IMR-90 (cell line): Measurements from ENCODE around the gene SLC7A4. TPM values are rescaled to one million over a fixed set of nuclear protein-coding genes. Genes with fewer than 3 reads are reported as not detected.

Experiments
- ATAC-seq: fragments of 200-7000 bp; cut with Tn5 transposase; 2 replicates; pipeline ENCODE4 v1.9.1; 2020; ENCODE audit warnings: low read depth, mild to moderate bottlenecking, moderate library complexity
- BruUV-seq: library from RNA; stranded (reverse); fragments of 400-500 nt; replicated peaks from 2 replicates; lab custom pipeline; 2021; lab: Mats Ljungman, UMichigan
- CTCF ChIA-PET: fragments of 300-600 bp; formaldehyde crosslinking; extraction: SDS; loops from one replicate; lab custom pipeline; 2021; ENCODE audit warnings: antibody characterized with exemption; lab: Yijun Ruan, JAX
- POLR2A ChIA-PET: fragments of 300-600 bp; sonication (Branson Sonifier 250); formaldehyde crosslinking; loops from one replicate; lab custom pipeline; 2022; ENCODE audit warnings: antibody characterized with exemption; ENCODE audit not compliant: unreplicated experiment; lab: Charles Lee
- DNase-seq: peaks from one replicate; pipeline ENCODE4 v3.0.0; 2013
- H2AFZ ChIP-seq: replicated peaks from 2 replicates; pipeline ENCODE3; 2013; ENCODE audit warnings: low read length, mild to moderate bottlenecking; ENCODE audit not compliant: poor library complexity
- H2AK5ac ChIP-seq: 2 replicates; pipeline ENCODE4 v1.6.1; 2013; ENCODE audit warnings: low read depth, low read length, inconsistent platforms
- H2AK9ac ChIP-seq: replicated peaks from 2 replicates; pipeline ENCODE3; 2013; ENCODE audit warnings: mild to moderate bottlenecking, low read depth, low read length, moderate library complexity; ENCODE audit not compliant: poor library complexity
- H2BK120ac ChIP-seq: 2 replicates; pipeline ENCODE4 v1.6.1; 2013; ENCODE audit warnings: low read depth, low read length, inconsistent platforms
- H2BK15ac ChIP-seq: 3 replicates; pipeline ENCODE4 v1.6.1; 2013; ENCODE audit warnings: low read depth, low read length, inconsistent platforms
- H2BK20ac ChIP-seq: 2 replicates; pipeline ENCODE4 v1.6.1; 2013; ENCODE audit warnings: low read depth, mild to moderate bottlenecking, inconsistent platforms, low read length, moderate library complexity
- H2BK5ac ChIP-seq: 2 replicates; pipeline ENCODE4 v1.6.1; 2013; ENCODE audit warnings: mild to moderate bottlenecking, low read depth, low read length, inconsistent platforms; ENCODE audit not compliant: poor library complexity, severe bottlenecking
- H3K14ac ChIP-seq: replicated peaks from 2 replicates; pipeline ENCODE4 v1.6.1; 2013; ENCODE audit warnings: low read depth, low read length, inconsistent platforms
- H3K18ac ChIP-seq: 2 replicates; pipeline ENCODE4 v1.6.1; 2013; ENCODE audit warnings: low read depth, low read length, control low read depth
- H3K23ac ChIP-seq: 2 replicates; pipeline ENCODE4 v1.6.1; 2013; ENCODE audit warnings: low read depth, low read length, inconsistent platforms
- H3K27ac ChIP-seq: 2 replicates; pipeline ENCODE4 v1.5.1; 2013; ENCODE audit warnings: mild to moderate bottlenecking, control low read depth, low read length; ENCODE audit not compliant: insufficient read depth
- H3K27me3 ChIP-seq: 2 replicates; pipeline ENCODE4 v1.6.1; 2013; ENCODE audit warnings: low read length; ENCODE audit not compliant: control insufficient read depth, insufficient read depth
- H3K36me3 ChIP-seq: 2 replicates; pipeline ENCODE4 v1.6.1; 2013; ENCODE audit warnings: low read length, mixed read lengths; ENCODE audit not compliant: control insufficient read depth, insufficient read depth
- H3K4ac ChIP-seq: 2 replicates; pipeline ENCODE4 v1.6.1; 2013; ENCODE audit warnings: low read depth, low read length, inconsistent platforms
- H3K4me1 ChIP-seq: 2 replicates; pipeline ENCODE4 v1.6.1; 2013; ENCODE audit warnings: low read length, mixed read lengths; ENCODE audit not compliant: control insufficient read depth, insufficient read depth
- H3K4me2 ChIP-seq: 2 replicates; pipeline ENCODE4 v1.6.1; 2013; ENCODE audit warnings: low read depth, mild to moderate bottlenecking, control low read depth, low read length, moderate library complexity
- H3K4me3 ChIP-seq: 2 replicates; pipeline ENCODE4 v1.5.1; 2013; ENCODE audit warnings: low read depth, mild to moderate bottlenecking, control low read depth, low read length, moderate library complexity; ENCODE audit not compliant: insufficient read depth
- H3K56ac ChIP-seq: 2 replicates; pipeline ENCODE4 v1.6.1; 2013; ENCODE audit warnings: low read length, inconsistent platforms; ENCODE audit not compliant: insufficient read depth; ENCODE audit errors: extremely low read depth
- H3K79me1 ChIP-seq, 2 experiments: 2 replicates each; pipeline ENCODE4 v1.6.1; 2013; ENCODE audit warnings: low read length in 2 of 2, inconsistent platforms in 1 of 2, low read depth in 1 of 2
- H3K9ac ChIP-seq: 2 replicates; pipeline ENCODE4 v1.6.1; 2013; ENCODE audit warnings: low read depth, low read length, control low read depth
- H3K9me1 ChIP-seq: 2 replicates; pipeline ENCODE4 v1.6.1; 2013; ENCODE audit warnings: low read length, inconsistent platforms; ENCODE audit not compliant: insufficient read depth
- H3K9me3 ChIP-seq: 2 replicates; pipeline ENCODE4 v1.6.1; 2013; ENCODE audit warnings: low read length; ENCODE audit not compliant: control insufficient read depth, insufficient read depth
- H4K20me1 ChIP-seq: 2 replicates; pipeline ENCODE4 v1.6.1; 2013; ENCODE audit warnings: low read length, inconsistent platforms; ENCODE audit not compliant: insufficient read depth
- H4K5ac ChIP-seq: 2 replicates; pipeline ENCODE4 v1.6.1; 2013; ENCODE audit warnings: mild to moderate bottlenecking, low read depth, low read length, control low read depth
- H4K8ac ChIP-seq, 2 experiments: 2 replicates each; pipeline ENCODE4 v1.6.1; 2013; ENCODE audit warnings: low read depth in 2 of 2, low read length in 2 of 2, control low read depth in 1 of 2, inconsistent platforms in 1 of 2
- H4K91ac ChIP-seq: 2 replicates; pipeline ENCODE4 v1.6.1; 2013; ENCODE audit warnings: low read depth, low read length, inconsistent platforms; ENCODE audit not compliant: insufficient read depth
- FOS ChIP-seq: fragments of 150-350 bp; IDR thresholded peaks from 2 replicates; pipeline ENCODE4 v1.6.1; 2016; ENCODE audit warnings: low read depth, low read length
- MXI1 ChIP-seq: IDR thresholded peaks from 2 replicates; pipeline ENCODE4 v1.6.1; 2012; ENCODE audit warnings: low read depth, mild to moderate bottlenecking, low read length, moderate library complexity, borderline replicate concordance
- NFE2L2 ChIP-seq: fragments of 150-350 bp; IDR thresholded peaks from 2 replicates; pipeline ENCODE4 v1.6.1; 2016; ENCODE audit warnings: low read depth, mild to moderate bottlenecking, low read length
- RAD21 ChIP-seq: IDR thresholded peaks from 2 replicates; pipeline ENCODE4 v1.6.1; 2012; ENCODE audit warnings: low read length, improper control_type of control experiment
- RCOR1 ChIP-seq: IDR thresholded peaks from 2 replicates; pipeline ENCODE4 v1.6.1; 2012; ENCODE audit warnings: mild to moderate bottlenecking, low read length, improper control_type of control experiment; ENCODE audit not compliant: insufficient replicate concordance
- WGBS, 2 experiments: methylation state at CpG; one replicate each; pipeline versions ENCODE4 v1.1.5 to v1.1.7; 2013; ENCODE audit warnings: missing lambda C conversion rate in 2 of 2; ENCODE audit not compliant: insufficient read length in 1 of 2; ENCODE audit errors: extremely low coverage in 2 of 2; 5-methylcytosine and 5-hydroxymethylcytosine counted together
- dilution Hi-C: fragments of 300-500 bp; cut with HindIII; formaldehyde crosslinking; loops from one replicate; pipeline ENCODE4 v1.14.3; 2018; ENCODE audit warnings: low sequenced_read_pairs; ENCODE audit not compliant: unreplicated experiment
- in situ Hi-C: fragments of 300-500 bp; cut with MboI; formaldehyde crosslinking; loops from 3 replicates; pipeline ENCODE4 v1.14.3; 2019; ENCODE audit warnings: low sequenced_read_pairs, inconsistent platforms, mixed read lengths
- intact Hi-C: fragments of 100-400 bp; cut with micrococcal nuclease; formaldehyde crosslinking; loops from 2 replicates; pipeline ENCODE4 v1.10.0; 2022
- polyA plus RNA-seq, 3 experiments: library from polyadenylated mRNA; depleted of rRNA; stranded (reverse); fragments of >200 nt; gene quantifications; 2 replicates each; pipeline ENCODE4 v1.2.3, GENCODE V29; 2012; ENCODE audit warnings: low replicate concordance in 1 of 3
- total RNA-seq: library from RNA; depleted of rRNA; stranded (reverse); fragments of >200 nt; gene quantifications from 2 replicates; pipeline ENCODE4 v1.2.3, GENCODE V29; 2012

The SLC7A4 gene
- total and polyA plus RNA-seq, 2 of the 4 experiments (the other 2 are of a cell fraction), result 0.03 TPM; not detected in 1

GRCh38 chr22:21030621-21031544 is 1.5 kb downstream of the SLC7A4 start:
- H2BK20ac ChIP-seq, result no peak overlapping the region
- no TSS peak for BruUV-seq
- H2AK5ac ChIP-seq, result no peak overlapping the region
- H4K5ac ChIP-seq, result no peak overlapping the region
- intact Hi-C loops (no loop called here), in situ Hi-C loops (no loop called here), dilution Hi-C loops (no loop called here)
- H4K91ac ChIP-seq, result no peak overlapping the region
- H4K20me1 ChIP-seq, result no peaks in the 10 kb centered on the region
- POLR2A ChIA-PET, result no interaction called here
- H3K4ac ChIP-seq, result no peak overlapping the region
- no peaks in the 10 kb centered on the region for H3K36me3 ChIP-seq
- no peak overlapping the region for H3K14ac ChIP-seq
- H3K27me3 ChIP-seq, result peaks cover 34% of the 10 kb centered on the region
- no peak overlapping the region for H3K27ac ChIP-seq
- no peak overlapping the region for H3K9ac ChIP-seq
- no peak overlapping the region for H3K4me3 ChIP-seq
- H3K79me1 ChIP-seq, result no peaks in the 10 kb centered on the region
- H3K18ac ChIP-seq, result no peak overlapping the region
- WGBS, 2 experiments, result 90% methylated on average over 36 of the region's 40 CpGs; no CpG with 5 or more reads in 1 of the 2 experiments
- no peak overlapping the region for H2BK5ac ChIP-seq
- no peak overlapping the region for H2BK120ac ChIP-seq
- no peak overlapping the region for H4K8ac ChIP-seq
- no peak overlapping the region for H3K4me2 ChIP-seq
- CTCF ChIA-PET, result no interaction called here
- H3K23ac ChIP-seq, result no peak overlapping the region
- no peak overlapping the region for H2AK9ac ChIP-seq
- DNase-seq, result no peak
- no peak for ATAC-seq
- H3K56ac ChIP-seq, result no peak overlapping the region
- no peak overlapping the region for H2BK15ac ChIP-seq
- TF ChIP-seq RCOR1 (no peak), NFE2L2 (no peak), MXI1 (no peak), RAD21 (no peak), FOS (no peak)
- peaks cover 3% of the 10 kb centered on the region; the same call in 1 of the 2 replicates for H3K4me1 ChIP-seq
- no peaks in the 10 kb centered on the region for H3K9me1 ChIP-seq
- no peaks in the 10 kb centered on the region for H3K9me3 ChIP-seq
- H2AFZ ChIP-seq, result no peak overlapping the region
